AG04449 (cell line): Measurements from ENCODE around the gene CNKSR3.
A peak's percentile ranks its signal among the peaks of the same experiment; 100 is the strongest.

Experiments used
- CTCF ChIA-PET: fragments of 350-600 bp; formaldehyde crosslinking; extraction: SDS; loops from one replicate; lab custom pipeline; 2021; ENCODE audit warnings: antibody characterized with exemption; lab: Yijun Ruan, JAX
- POLR2A ChIA-PET: fragments of 400-600, 350-600 bp; formaldehyde crosslinking; extraction: SDS; loops from one replicate; lab custom pipeline; 2020; ENCODE audit warnings: antibody characterized with exemption, inconsistent platforms; lab: Yijun Ruan, JAX
- DNase-seq: peaks from one replicate; pipeline ENCODE4 v3.0.0-alpha.2; 2010; ENCODE audit warnings: low read depth, low spot score
- H3K4me3 ChIP-seq: 2 replicates; pipeline ENCODE4 v1.5.1; 2011; ENCODE audit warnings: low read depth, mild to moderate bottlenecking, control low read depth, low read length
- CTCF ChIP-seq: IDR thresholded peaks from one replicate; pipeline ENCODE4 v1.5.1; 2011; ENCODE audit warnings: mild to moderate bottlenecking, moderate library complexity, low read length, control low read depth, inconsistent platforms; ENCODE audit not compliant: insufficient read depth; ENCODE audit errors: missing control alignments

The CNKSR3 gene

GRCh38 chr6:154481521-154482013, 28.9 kb downstream of the CNKSR3 start:
- no peak for TF ChIP-seq CTCF
- POLR2A ChIA-PET, result no interaction called here
- H3K4me3 ChIP-seq, result no peak overlapping the region
- CTCF ChIA-PET, result no interaction called here
- no peak for DNase-seq

GRCh38 chr6:154479771-154480639, 30.5 kb downstream of the CNKSR3 start:
- CTCF ChIA-PET, result interaction anchor here (1.6 to 1.7 kb wide), 2 partner anchors 11 to 22 kb away, joined by 3 to 4 read pairs; no protein-coding TSS in a partner anchor
- no peak for DNase-seq
- POLR2A ChIA-PET, result interaction anchor here (1.2 kb wide), 1 partner anchor 30 kb away, joined by 8 read pairs; the partner anchor contains the start of gene CNKSR3
- peak overlapping the region; percentile 41 for H3K4me3 ChIP-seq
- no peak for TF ChIP-seq CTCF

- ChIA-PET CTCF (interaction anchor here (0.6 to 1.7 kb wide), 3 partner anchors 10 to 22 kb away, joined by 3 to 4 read pairs (median 3); no protein-coding TSS in a partner anchor), POLR2A (interaction anchor here (1.2 kb wide), 1 partner anchor 31 kb away, joined by 8 read pairs; the partner anchor contains the start of gene CNKSR3)
- no peak for DNase-seq
- peak overlapping the region; percentile 41 for H3K4me3 ChIP-seq
- TF ChIP-seq CTCF, result no peak
Measured at GRCh38 chr6:154479351-154479769, 31.1 kb downstream of the CNKSR3 start.

GRCh38 chr6:154478701-154479060, 31.8 kb downstream of the CNKSR3 start:
- no peak for TF ChIP-seq CTCF
- DNase-seq, result no peak
- CTCF ChIA-PET, result interaction anchor here (0.7 to 1.7 kb wide), 5 partner anchors 9 to 201 kb away, joined by 3 to 4 read pairs (median 3); no protein-coding TSS in a partner anchor
- no peak overlapping the region for H3K4me3 ChIP-seq
- POLR2A ChIA-PET, result interaction anchor here (1.2 kb wide), 1 partner anchor 31 kb away, joined by 8 read pairs; the partner anchor contains the start of gene CNKSR3

GRCh38 chr6:154478021-154478700, 32.3 kb downstream of the CNKSR3 start:
- no peak overlapping the region for H3K4me3 ChIP-seq
- DNase-seq, result no peak
- ChIA-PET CTCF (interaction anchor here (0.7 to 1.7 kb wide), 5 partner anchors 9 to 201 kb away, joined by 3 to 4 read pairs (median 3); no protein-coding TSS in a partner anchor), POLR2A (no interaction called here)
- no peak for TF ChIP-seq CTCF

- no peak for DNase-seq
- no peak for TF ChIP-seq CTCF
- ChIA-PET POLR2A (no interaction called here), CTCF (no interaction called here)
- H3K4me3 ChIP-seq, result no peak overlapping the region
Measured at GRCh38 chr6:154476494-154476893, 34.0 kb downstream of the CNKSR3 start.
